MM.1S (cell line): ENCODE measurements around the gene ADAMTS15.

Experiments used
- DNase-seq: peaks from one replicate; pipeline ENCODE4 v3.0.0-alpha.2; 2015
- H2AFZ ChIP-seq: fragments of 300-600 bp; sonication (generic); 2 replicates; pipeline ENCODE4 v1.6.0; 2016; ENCODE audit warnings: antibody characterized with exemption, low read length
- H3F3A ChIP-seq: fragments of 300-600 bp; sonication (generic); 2 replicates; pipeline ENCODE4 v1.6.1; 2016; ENCODE audit warnings: mild to moderate bottlenecking, antibody characterized with exemption, low read length, moderate library complexity, mixed read lengths; ENCODE audit not compliant: insufficient read depth
- H3K27ac ChIP-seq: fragments of 300-600 bp; sonication (generic); 2 replicates; pipeline ENCODE4 v1.5.1; 2016; ENCODE audit warnings: mild to moderate bottlenecking, low read length
- H3K27me3 ChIP-seq: fragments of 300-600 bp; sonication (generic); replicated peaks from 2 replicates; pipeline ENCODE4 v1.6.0; 2016; ENCODE audit warnings: low read length; ENCODE audit not compliant: insufficient read depth
- H3K36me3 ChIP-seq: fragments of 300-600 bp; sonication (generic); replicated peaks from 2 replicates; pipeline ENCODE4 v1.6.1; 2016; ENCODE audit warnings: mild to moderate bottlenecking, low read length, mixed read lengths; ENCODE audit not compliant: insufficient read depth
- H3K4me1 ChIP-seq: fragments of 300-600 bp; sonication (generic); 2 replicates; pipeline ENCODE4 v1.6.1; 2016; ENCODE audit warnings: low read length, mixed read lengths
- H3K4me2 ChIP-seq: fragments of 300-600 bp; sonication (generic); 2 replicates; pipeline ENCODE4 v1.6.0; 2016; ENCODE audit warnings: low read depth, low read length
- H3K4me3 ChIP-seq: fragments of 300-600 bp; sonication (generic); 2 replicates; pipeline ENCODE4 v1.5.1; 2016; ENCODE audit warnings: low read length, mixed read lengths
- H3K79me2 ChIP-seq: fragments of 300-600 bp; sonication (generic); 2 replicates; pipeline ENCODE4 v1.6.1; 2016; ENCODE audit warnings: mixed run types, low read length, mixed read lengths
- H3K9ac ChIP-seq: fragments of 300-600 bp; sonication (generic); 2 replicates; pipeline ENCODE4 v1.6.1; 2016; ENCODE audit warnings: low read length, mixed read lengths
- H3K9me2 ChIP-seq: fragments of 300-600 bp; sonication (generic); replicated peaks from 2 replicates; pipeline ENCODE4 v1.6.1; 2016; ENCODE audit warnings: mild to moderate bottlenecking, low read length, mixed read lengths; ENCODE audit not compliant: insufficient read depth
- H3K9me3 ChIP-seq: fragments of 300-600 bp; sonication (generic); replicated peaks from 2 replicates; pipeline ENCODE4 v1.6.1; 2016; ENCODE audit warnings: mild to moderate bottlenecking, low read length, mixed read lengths; ENCODE audit not compliant: insufficient read depth
- H4K20me1 ChIP-seq: fragments of 300-600 bp; sonication (generic); 2 replicates; pipeline ENCODE4 v1.6.1; 2016; ENCODE audit warnings: mild to moderate bottlenecking, low read length, moderate library complexity, mixed read lengths; ENCODE audit not compliant: insufficient read depth
- CTCF ChIP-seq: fragments of 300-600 bp; sonication (generic); IDR thresholded peaks from 2 replicates; pipeline ENCODE4 v1.5.1; 2016; ENCODE audit warnings: antibody characterized with exemption, low read length, mixed read lengths
- EZH2 ChIP-seq: fragments of 300-600 bp; sonication (generic); optimal IDR thresholded peaks from 2 replicates; pipeline ENCODE3; 2017; ENCODE audit warnings: low read depth, mild to moderate bottlenecking, antibody characterized with exemption, low read length, mixed read lengths
- EZH2phosphoT487 ChIP-seq: fragments of 300-600 bp; sonication (generic); IDR thresholded peaks from 2 replicates; pipeline ENCODE4 v1.6.1; 2018; ENCODE audit warnings: antibody characterized with exemption, low read length

Gene ADAMTS15

GRCh38 chr11:130513132-130513531 is 64.7 kb downstream of the ADAMTS15 start:
- Histone ChIP-seq H3K9me3 (no peaks in the 10 kb centered on the region), H3K4me1 (no peaks in the 10 kb centered on the region), H3K9ac (no peak overlapping the region), H3K79me2 (no peaks in the 10 kb centered on the region), H3K4me3 (no peak overlapping the region), H3F3A (no peaks in the 10 kb centered on the region), H4K20me1 (no peaks in the 10 kb centered on the region), H3K9me2 (no peaks in the 10 kb centered on the region), H3K27me3 (no peaks in the 10 kb centered on the region), H2AFZ (no peak overlapping the region), H3K4me2 (no peak overlapping the region), H3K27ac (no peak overlapping the region), H3K36me3 (no peaks in the 10 kb centered on the region)
- DNase-seq, result no peak
- TF ChIP-seq EZH2phosphoT487 (no peak), EZH2 (no peak), CTCF (no peak)

- Histone ChIP-seq H2AFZ (no peak overlapping the region), H3F3A (no peaks in the 10 kb centered on the region), H3K9me2 (no peaks in the 10 kb centered on the region), H4K20me1 (no peaks in the 10 kb centered on the region), H3K27me3 (no peaks in the 10 kb centered on the region), H3K36me3 (no peaks in the 10 kb centered on the region), H3K79me2 (no peaks in the 10 kb centered on the region), H3K9ac (no peak overlapping the region), H3K4me1 (no peaks in the 10 kb centered on the region), H3K4me2 (no peak overlapping the region), H3K9me3 (no peaks in the 10 kb centered on the region), H3K27ac (no peak overlapping the region), H3K4me3 (no peak overlapping the region)
- no peak for DNase-seq
- TF ChIP-seq EZH2phosphoT487 (no peak), EZH2 (no peak), CTCF (no peak)
These were observed 65.9 kb downstream of the ADAMTS15 start for GRCh38 chr11:130514316-130514715.

- H3K27me3 ChIP-seq, result no peaks in the 10 kb centered on the region
- TF ChIP-seq CTCF (no peak), EZH2 (no peak), EZH2phosphoT487 (no peak)
- no peak overlapping the region for H2AFZ ChIP-seq
- H3K79me2 ChIP-seq, result no peaks in the 10 kb centered on the region
- H3K4me1 ChIP-seq, result no peaks in the 10 kb centered on the region
- H3K9me2 ChIP-seq, result no peaks in the 10 kb centered on the region
- no peaks in the 10 kb centered on the region for H3K36me3 ChIP-seq
- no peak overlapping the region for H3K4me2 ChIP-seq
- H3K4me3 ChIP-seq, result no peak overlapping the region
- H3K27ac ChIP-seq, result no peak overlapping the region
- H3F3A ChIP-seq, result no peaks in the 10 kb centered on the region
- no peak for DNase-seq
- no peak overlapping the region for H3K9ac ChIP-seq
- H4K20me1 ChIP-seq, result no peaks in the 10 kb centered on the region
- no peaks in the 10 kb centered on the region for H3K9me3 ChIP-seq
These were observed 66.4 kb downstream of the ADAMTS15 start for GRCh38 chr11:130514851-130515250.
